ENCODE data around the gene CEL.

- no peak for TF ChIP-seq POLR2A (IDR thresholded peaks at IDR 0.05; ENCODE audit: low read depth, low read length)
- TF ChIP-seq SPI1 (IDR thresholded peaks at IDR 0.05; ENCODE audit: low read depth, low read length): no peak
- TF ChIP-seq POLR2AphosphoS5 (IDR thresholded peaks at IDR 0.05; ENCODE audit: low read depth, low read length): no peak
- TF ChIP-seq PAX5 (IDR thresholded peaks at IDR 0.05; ENCODE audit: insufficient read depth, low read length, severe bottlenecking): no peak
Measured at GRCh38 chr9:133050142-133050541, 11.6 kb upstream of the CEL start.

Measured in GM12891 (cell line).